SH-SY5Y (cell line): Measurements from ENCODE around the gene C1QL2.

Experiments used
- GATA2 ChIP-seq: IDR thresholded peaks from 2 replicates; pipeline ENCODE4 v1.6.1; 2011; ENCODE audit warnings: mild to moderate bottlenecking, low read depth, low read length
- GATA3 ChIP-seq: IDR thresholded peaks from 2 replicates; pipeline ENCODE4 v1.6.1; 2011; ENCODE audit warnings: low read depth, mild to moderate bottlenecking, low read length, moderate library complexity

DNA sequence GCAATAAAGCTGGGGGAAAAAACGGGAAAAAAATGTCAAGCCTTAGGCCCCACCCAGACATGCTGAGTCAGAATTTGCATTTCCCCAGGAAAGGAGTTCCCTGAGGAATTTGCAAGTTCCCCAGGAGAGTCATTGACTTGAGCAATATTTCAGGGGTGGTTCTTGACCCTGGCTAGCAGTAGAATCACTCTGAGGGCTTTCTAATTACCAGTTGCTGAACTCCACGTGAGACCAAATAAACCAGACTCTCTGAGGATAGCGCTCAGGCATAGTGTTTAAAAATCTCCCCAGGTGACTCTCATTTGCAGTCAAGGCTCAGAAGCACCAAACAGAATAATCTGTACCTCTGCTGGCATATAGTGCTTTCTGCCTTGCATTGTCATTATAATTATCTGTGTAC, 48.7 kb downstream of the C1QL2 start:
- TF ChIP-seq GATA2 (no peak), GATA3 (no peak)
